HG03439 (cell line): ENCODE data around the gene YEATS2.

ENCODE experiments used
- ATAC-seq: cut with Tn5 transposase; IDR thresholded peaks from one replicate; pipeline ENCODE4 v1.9.1; 2021; ENCODE audit warnings: mild to moderate bottlenecking, moderate library complexity; ENCODE audit not compliant: unreplicated experiment

Gene YEATS2

GRCh38 chr3:183810643-183811594, 113.3 kb downstream of the YEATS2 start:
- ATAC-seq = no peak

GRCh38 chr3:183811638-183812037, 114.0 kb downstream of the YEATS2 start:
- no peak for ATAC-seq

GRCh38 chr3:183812761-183813445, 115.3 kb downstream of the YEATS2 start:
- ATAC-seq = no peak

- ATAC-seq = no peak
Observed at GRCh38 chr3:183814240-183814639, 116.6 kb downstream of the YEATS2 start.

GRCh38 chr3:183815563-183815940, 118.0 kb downstream of the YEATS2 start:
- no peak for ATAC-seq

- ATAC-seq = no peak
Observed at GRCh38 chr3:183815951-183816475, 118.4 kb downstream of the YEATS2 start.

GRCh38 chr3:183816681-183817510, 119.3 kb downstream of the YEATS2 start:
- ATAC-seq = no peak

GRCh38 chr3:183817639-183818038, 120.0 kb downstream of the YEATS2 start:
- ATAC-seq = no peak

- no peak for ATAC-seq
Observed at GRCh38 chr3:183818041-183818620, 120.5 kb downstream of the YEATS2 start.

- ATAC-seq = no peak
Observed at GRCh38 chr3:183818706-183819624, 121.4 kb downstream of the YEATS2 start.

GRCh38 chr3:183819831-183820230, 122.2 kb downstream of the YEATS2 start:
- ATAC-seq = no peak

GRCh38 chr3:183822631-183823030, 125.0 kb downstream of the YEATS2 start:
- ATAC-seq = no peak

GRCh38 chr3:183823963-183824362, 126.4 kb downstream of the YEATS2 start:
- ATAC-seq = no peak

- no peak for ATAC-seq
Observed at GRCh38 chr3:183824761-183825455, 127.3 kb downstream of the YEATS2 start.

GRCh38 chr3:183825456-183826161, 128.0 kb downstream of the YEATS2 start, which contains the start of gene MAP6D1:
Gene MAP6D1, minus strand, starts transcription at chr3:183825577. Its CDS starts 30 bp downstream, at chr3:183825547.
- no peak for ATAC-seq

- no peak for ATAC-seq
Observed at GRCh38 chr3:183826448-183827250, 129.1 kb downstream of the YEATS2 start.

GRCh38 chr3:183827809-183828537, 130.4 kb downstream of the YEATS2 start:
- no peak for ATAC-seq
